K562 (cell line): ENCODE measurements around the gene HSBP1L1. TPM values are rescaled to one million over a fixed set of nuclear protein-coding genes. Genes with fewer than 3 reads are reported as not detected.

Experiments used
- FOXK1 ChIP-seq: sonication (generic); formaldehyde crosslinking; IDR thresholded peaks from 2 replicates; pipeline ENCODE4 v1.8.0; 2022; ENCODE audit warnings: missing genetic modification reagents, mild to moderate bottlenecking, borderline replicate concordance
- FOXP1 ChIP-seq: sonication (generic); formaldehyde crosslinking; IDR thresholded peaks from 2 replicates; pipeline ENCODE4 v1.8.0; 2022; ENCODE audit warnings: mild to moderate bottlenecking, missing genetic modification reagents
- MECOM ChIP-seq: fragments of 250-450 bp; sonication (Bioruptor Pico); IDR thresholded peaks from 2 replicates; pipeline ENCODE4 v1.8.0; 2022; ENCODE audit warnings: inconsistent platforms
- NR2C1 ChIP-seq, 2 experiments: fragments of 450-650 bp; IDR thresholded peaks; 2 replicates each; pipeline ENCODE4 v1.6.1; 2017; ENCODE audit warnings: mild to moderate bottlenecking in 2 of 2, antibody characterized with exemption in 1 of 2, inconsistent platforms in 1 of 2, missing compliant biosample characterization in 1 of 2, missing genetic modification characterization in 1 of 2
- POU5F1 ChIP-seq: fragments of 150-350 bp; IDR thresholded peaks from 2 replicates; pipeline ENCODE4 v1.6.1; 2014; ENCODE audit warnings: borderline replicate concordance, low read length, low read depth, mild to moderate bottlenecking; ENCODE audit not compliant: partially characterized antibody
- RCOR1 ChIP-seq, 2 experiments: IDR thresholded peaks; 2 replicates each; pipeline ENCODE4 v1.6.1; 2012; ENCODE audit warnings: low read depth in 2 of 2, low read length in 2 of 2, borderline replicate concordance in 1 of 2, improper control_type of control experiment in 1 of 2
- ZBTB8A ChIP-seq: fragments of 450-650 bp; IDR thresholded peaks from 2 replicates; pipeline ENCODE4 v1.6.1; 2018; ENCODE audit warnings: mild to moderate bottlenecking, moderate library complexity; ENCODE audit not compliant: partially characterized antibody
- ZNF586 ChIP-seq: fragments of 450-650 bp; formaldehyde crosslinking; conservative IDR thresholded peaks from 2 replicates; pipeline ENCODE4 v1.4.0; 2020; ENCODE audit warnings: mild to moderate bottlenecking, moderate library complexity
- ZNF764 ChIP-seq: fragments of 250-450 bp; sonication (Bioruptor Pico); IDR thresholded peaks from 2 replicates; pipeline ENCODE4 v1.4.0; 2020; ENCODE audit warnings: low read depth, mild to moderate bottlenecking, moderate library complexity
- polyA plus RNA-seq, 8 experiments: library from polyadenylated mRNA; depleted of rRNA in 4 of 8; stranded (reverse) in 5 of 8; unstranded in 3 of 8; fragments of >200 nt; fragmentation: Nextera tagmentation in 2 of 8; fragmentation: Illumina TruSeq in 1 of 8; extraction: Ambion mirVana in 2 of 8; extraction: Trizol in 1 of 8; gene quantifications; 2 replicates each; pipeline versions ENCODE4 v1.2.1 to v1.2.3, GENCODE V29; 2011 to 2014; ENCODE audit warnings: inconsistent platforms in 1 of 8, missing spikeins in 1 of 8
- total RNA-seq, 7 experiments: library from RNA; depleted of rRNA in 6 of 7; stranded (reverse); fragments of >200 nt in 6 of 7; fragmentation: Illumina TruSeq in 2 of 7; extraction: Trizol in 2 of 7; gene quantifications; 2 replicates each; pipeline versions ENCODE4 v1.2.1 to v1.2.3, GENCODE V29; 2011 to 2021; ENCODE audit warnings: low replicate concordance in 1 of 7
- TF ChIP-seq, protein P1 (sequence below): fragments of 450-650 bp; IDR thresholded peaks from 2 replicates; pipeline ENCODE4 v1.6.1; 2016; ENCODE audit warnings: mild to moderate bottlenecking, moderate library complexity
- TF ChIP-seq, protein P2 (sequence below), 2 experiments: fragments of 450-650 bp in 1 of 2; sonication (generic) in 1 of 2; formaldehyde crosslinking in 1 of 2; IDR thresholded peaks in 1 of 2; conservative IDR thresholded peaks in 1 of 2; 2 replicates each; pipeline versions ENCODE4 v1.6.1 to v1.8.1; 2016 to 2023; ENCODE audit warnings: mild to moderate bottlenecking in 2 of 2, moderate library complexity in 2 of 2, inconsistent platforms in 1 of 2, missing genetic modification reagents in 1 of 2

HSBP1L1 gene
- total and polyA plus RNA-seq, 9 of the 15 experiments (the other 6 are each of a cell fraction or from before 2014, with no cell fraction given): 0.24 to 0.36 TPM; not detected in 7

DNA sequence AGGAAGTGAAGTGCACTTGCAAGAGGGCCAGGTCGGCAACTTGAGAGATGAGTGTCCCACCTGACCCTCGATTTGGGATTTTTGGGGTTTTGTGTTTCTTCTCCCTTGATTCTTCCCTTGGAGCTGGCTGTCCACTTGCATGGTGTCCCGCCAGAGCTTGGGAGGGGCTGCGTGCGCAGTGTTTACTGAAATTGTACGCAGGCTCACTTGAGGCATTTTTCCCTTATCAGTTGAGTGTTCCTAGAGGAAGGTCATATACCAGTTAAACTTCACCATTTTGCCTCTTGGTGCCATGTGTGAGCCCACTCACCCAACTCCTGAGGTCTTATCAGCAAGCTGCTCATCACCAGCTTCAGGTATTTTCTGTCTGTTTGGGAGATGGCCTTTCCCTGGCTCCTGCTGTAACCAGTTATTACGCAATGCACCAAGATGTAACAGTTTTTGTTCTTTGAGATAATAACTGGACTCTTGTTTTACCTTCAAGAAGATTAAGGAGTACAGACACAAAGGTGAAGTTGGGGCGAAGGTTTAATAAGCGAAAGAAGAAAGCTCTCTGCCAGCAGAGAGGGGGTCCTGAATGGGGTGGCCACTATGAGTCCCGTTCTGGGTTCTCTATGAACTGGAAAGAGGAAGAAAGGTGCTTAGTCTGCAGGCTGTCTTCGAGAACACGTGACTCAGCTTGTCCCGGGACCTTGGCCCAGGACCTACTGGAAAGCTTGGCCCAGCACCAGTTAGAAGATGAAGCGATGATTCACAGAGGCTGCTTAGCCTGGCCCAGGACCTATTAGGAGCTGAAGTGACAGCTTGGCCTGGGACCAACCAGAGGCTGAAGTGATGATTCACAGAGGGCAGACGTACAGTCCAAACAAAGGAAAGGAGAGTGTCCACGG is 45.5 kb downstream of the HSBP1L1 start (continued):
- TF ChIP-seq, protein P1, sequence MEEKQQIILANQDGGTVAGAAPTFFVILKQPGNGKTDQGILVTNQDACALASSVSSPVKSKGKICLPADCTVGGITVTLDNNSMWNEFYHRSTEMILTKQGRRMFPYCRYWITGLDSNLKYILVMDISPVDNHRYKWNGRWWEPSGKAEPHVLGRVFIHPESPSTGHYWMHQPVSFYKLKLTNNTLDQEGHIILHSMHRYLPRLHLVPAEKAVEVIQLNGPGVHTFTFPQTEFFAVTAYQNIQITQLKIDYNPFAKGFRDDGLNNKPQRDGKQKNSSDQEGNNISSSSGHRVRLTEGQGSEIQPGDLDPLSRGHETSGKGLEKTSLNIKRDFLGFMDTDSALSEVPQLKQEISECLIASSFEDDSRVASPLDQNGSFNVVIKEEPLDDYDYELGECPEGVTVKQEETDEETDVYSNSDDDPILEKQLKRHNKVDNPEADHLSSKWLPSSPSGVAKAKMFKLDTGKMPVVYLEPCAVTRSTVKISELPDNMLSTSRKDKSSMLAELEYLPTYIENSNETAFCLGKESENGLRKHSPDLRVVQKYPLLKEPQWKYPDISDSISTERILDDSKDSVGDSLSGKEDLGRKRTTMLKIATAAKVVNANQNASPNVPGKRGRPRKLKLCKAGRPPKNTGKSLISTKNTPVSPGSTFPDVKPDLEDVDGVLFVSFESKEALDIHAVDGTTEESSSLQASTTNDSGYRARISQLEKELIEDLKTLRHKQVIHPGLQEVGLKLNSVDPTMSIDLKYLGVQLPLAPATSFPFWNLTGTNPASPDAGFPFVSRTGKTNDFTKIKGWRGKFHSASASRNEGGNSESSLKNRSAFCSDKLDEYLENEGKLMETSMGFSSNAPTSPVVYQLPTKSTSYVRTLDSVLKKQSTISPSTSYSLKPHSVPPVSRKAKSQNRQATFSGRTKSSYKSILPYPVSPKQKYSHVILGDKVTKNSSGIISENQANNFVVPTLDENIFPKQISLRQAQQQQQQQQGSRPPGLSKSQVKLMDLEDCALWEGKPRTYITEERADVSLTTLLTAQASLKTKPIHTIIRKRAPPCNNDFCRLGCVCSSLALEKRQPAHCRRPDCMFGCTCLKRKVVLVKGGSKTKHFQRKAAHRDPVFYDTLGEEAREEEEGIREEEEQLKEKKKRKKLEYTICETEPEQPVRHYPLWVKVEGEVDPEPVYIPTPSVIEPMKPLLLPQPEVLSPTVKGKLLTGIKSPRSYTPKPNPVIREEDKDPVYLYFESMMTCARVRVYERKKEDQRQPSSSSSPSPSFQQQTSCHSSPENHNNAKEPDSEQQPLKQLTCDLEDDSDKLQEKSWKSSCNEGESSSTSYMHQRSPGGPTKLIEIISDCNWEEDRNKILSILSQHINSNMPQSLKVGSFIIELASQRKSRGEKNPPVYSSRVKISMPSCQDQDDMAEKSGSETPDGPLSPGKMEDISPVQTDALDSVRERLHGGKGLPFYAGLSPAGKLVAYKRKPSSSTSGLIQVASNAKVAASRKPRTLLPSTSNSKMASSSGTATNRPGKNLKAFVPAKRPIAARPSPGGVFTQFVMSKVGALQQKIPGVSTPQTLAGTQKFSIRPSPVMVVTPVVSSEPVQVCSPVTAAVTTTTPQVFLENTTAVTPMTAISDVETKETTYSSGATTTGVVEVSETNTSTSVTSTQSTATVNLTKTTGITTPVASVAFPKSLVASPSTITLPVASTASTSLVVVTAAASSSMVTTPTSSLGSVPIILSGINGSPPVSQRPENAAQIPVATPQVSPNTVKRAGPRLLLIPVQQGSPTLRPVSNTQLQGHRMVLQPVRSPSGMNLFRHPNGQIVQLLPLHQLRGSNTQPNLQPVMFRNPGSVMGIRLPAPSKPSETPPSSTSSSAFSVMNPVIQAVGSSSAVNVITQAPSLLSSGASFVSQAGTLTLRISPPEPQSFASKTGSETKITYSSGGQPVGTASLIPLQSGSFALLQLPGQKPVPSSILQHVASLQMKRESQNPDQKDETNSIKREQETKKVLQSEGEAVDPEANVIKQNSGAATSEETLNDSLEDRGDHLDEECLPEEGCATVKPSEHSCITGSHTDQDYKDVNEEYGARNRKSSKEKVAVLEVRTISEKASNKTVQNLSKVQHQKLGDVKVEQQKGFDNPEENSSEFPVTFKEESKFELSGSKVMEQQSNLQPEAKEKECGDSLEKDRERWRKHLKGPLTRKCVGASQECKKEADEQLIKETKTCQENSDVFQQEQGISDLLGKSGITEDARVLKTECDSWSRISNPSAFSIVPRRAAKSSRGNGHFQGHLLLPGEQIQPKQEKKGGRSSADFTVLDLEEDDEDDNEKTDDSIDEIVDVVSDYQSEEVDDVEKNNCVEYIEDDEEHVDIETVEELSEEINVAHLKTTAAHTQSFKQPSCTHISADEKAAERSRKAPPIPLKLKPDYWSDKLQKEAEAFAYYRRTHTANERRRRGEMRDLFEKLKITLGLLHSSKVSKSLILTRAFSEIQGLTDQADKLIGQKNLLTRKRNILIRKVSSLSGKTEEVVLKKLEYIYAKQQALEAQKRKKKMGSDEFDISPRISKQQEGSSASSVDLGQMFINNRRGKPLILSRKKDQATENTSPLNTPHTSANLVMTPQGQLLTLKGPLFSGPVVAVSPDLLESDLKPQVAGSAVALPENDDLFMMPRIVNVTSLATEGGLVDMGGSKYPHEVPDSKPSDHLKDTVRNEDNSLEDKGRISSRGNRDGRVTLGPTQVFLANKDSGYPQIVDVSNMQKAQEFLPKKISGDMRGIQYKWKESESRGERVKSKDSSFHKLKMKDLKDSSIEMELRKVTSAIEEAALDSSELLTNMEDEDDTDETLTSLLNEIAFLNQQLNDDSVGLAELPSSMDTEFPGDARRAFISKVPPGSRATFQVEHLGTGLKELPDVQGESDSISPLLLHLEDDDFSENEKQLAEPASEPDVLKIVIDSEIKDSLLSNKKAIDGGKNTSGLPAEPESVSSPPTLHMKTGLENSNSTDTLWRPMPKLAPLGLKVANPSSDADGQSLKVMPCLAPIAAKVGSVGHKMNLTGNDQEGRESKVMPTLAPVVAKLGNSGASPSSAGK: peak; percentile 65; the same call in 1 of the 2 replicates
- TF ChIP-seq NR2C1 (IDR thresholded peaks at IDR 0.05): no peak
- no peak for TF ChIP-seq NR2C1 (tag; IDR thresholded peaks at IDR 0.05)
- TF ChIP-seq ZBTB8A: no peak
- TF ChIP-seq ZNF764 (CRISPR knock-in tag): no peak
- TF ChIP-seq FOXP1 (CRISPR knock-in tag): no peak
- no peak for TF ChIP-seq ZNF586 (CRISPR knock-in tag)
- TF ChIP-seq FOXK1 (CRISPR knock-in tag): no peak
- TF ChIP-seq RCOR1 (IDR thresholded peaks at IDR 0.05; ENCODE audit: borderline replicate concordance in 1 of 2, low read depth in 2 of 2, low read length in 2 of 2): peak in 1 of 2 experiments; percentile 57; a peak in 1 of 4 replicates
- no peak for TF ChIP-seq MECOM
- TF ChIP-seq, protein P2, sequence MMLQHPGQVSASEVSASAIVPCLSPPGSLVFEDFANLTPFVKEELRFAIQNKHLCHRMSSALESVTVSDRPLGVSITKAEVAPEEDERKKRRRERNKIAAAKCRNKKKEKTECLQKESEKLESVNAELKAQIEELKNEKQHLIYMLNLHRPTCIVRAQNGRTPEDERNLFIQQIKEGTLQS (IDR thresholded peaks at IDR 0.05): peak; percentile 19; the same call in 1 of the 2 replicates
- TF ChIP-seq, protein P2 (CRISPR knock-in tag; conservative IDR thresholded peaks at IDR 0.05): no peak
- no peak for TF ChIP-seq POU5F1
